GM12892 (cell line): ENCODE data around the gene TBC1D30.

Experiments used
- POLR2A ChIP-seq: IDR thresholded peaks from 2 replicates; pipeline ENCODE4 v1.6.1; 2011; ENCODE audit warnings: low read depth, low read length, control low read depth
- POLR2AphosphoS5 ChIP-seq: IDR thresholded peaks from 2 replicates; pipeline ENCODE4 v1.6.1; 2011; ENCODE audit warnings: low read depth, low read length, control low read depth

- no peak for TF ChIP-seq POLR2A
- TF ChIP-seq POLR2AphosphoS5, result no peak
These were observed 39.9 kb downstream of the TBC1D30 start for GRCh38 chr12:64864319-64864718.
